Fibroblast of skin of right biceps (primary cell): ENCODE data around the gene PMS1.
"Not testable (repeated sequence)": the region's sequence is repeated elsewhere in the genome, so short reads cannot be mapped to it uniquely, and the experiment has no call there.

Experiments used
- DNase-seq: peaks from one replicate; pipeline ENCODE4 v3.0.0-alpha.2; 2013

PMS1 gene

DNA sequence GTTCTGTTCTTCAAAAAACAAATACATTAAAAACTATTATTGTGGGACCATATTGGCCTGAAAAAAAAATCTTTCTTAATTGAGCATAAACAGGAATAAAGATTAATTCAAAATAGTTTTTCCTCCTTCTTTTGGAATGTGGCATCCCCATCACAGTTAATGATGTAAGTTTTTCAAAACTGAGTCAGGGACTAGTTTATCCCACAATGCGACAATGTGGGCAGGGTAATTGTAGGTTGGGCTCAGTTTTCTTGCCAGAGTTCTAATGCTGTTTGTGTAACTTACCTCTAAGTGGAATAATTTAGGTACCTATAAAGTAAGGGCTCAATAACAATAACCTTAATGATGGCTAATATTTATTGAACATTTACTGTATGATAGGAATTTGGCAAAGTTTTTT lies 82.0 kb downstream of the PMS1 start:
- peak; percentile 52 for DNase-seq

DNA sequence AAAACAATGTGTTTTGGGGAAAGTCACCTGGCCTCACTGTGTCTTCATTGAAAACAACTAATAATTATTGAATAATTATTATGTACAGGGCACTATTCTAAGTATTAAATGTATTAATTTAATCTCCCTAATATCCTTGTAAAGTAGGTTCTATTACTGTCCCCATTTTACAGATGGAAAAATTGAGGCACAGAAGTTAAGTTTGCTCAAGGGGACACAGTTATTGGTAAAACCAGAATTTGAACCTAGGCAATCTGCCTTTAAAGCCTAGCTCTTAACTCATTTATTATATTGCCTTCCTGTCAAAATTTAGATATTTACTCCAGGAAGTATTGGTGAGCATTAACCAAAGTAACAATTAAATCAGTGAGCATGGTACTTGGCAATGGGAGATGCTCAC lies 84.6 kb downstream of the PMS1 start:
- no peak for DNase-seq

DNA sequence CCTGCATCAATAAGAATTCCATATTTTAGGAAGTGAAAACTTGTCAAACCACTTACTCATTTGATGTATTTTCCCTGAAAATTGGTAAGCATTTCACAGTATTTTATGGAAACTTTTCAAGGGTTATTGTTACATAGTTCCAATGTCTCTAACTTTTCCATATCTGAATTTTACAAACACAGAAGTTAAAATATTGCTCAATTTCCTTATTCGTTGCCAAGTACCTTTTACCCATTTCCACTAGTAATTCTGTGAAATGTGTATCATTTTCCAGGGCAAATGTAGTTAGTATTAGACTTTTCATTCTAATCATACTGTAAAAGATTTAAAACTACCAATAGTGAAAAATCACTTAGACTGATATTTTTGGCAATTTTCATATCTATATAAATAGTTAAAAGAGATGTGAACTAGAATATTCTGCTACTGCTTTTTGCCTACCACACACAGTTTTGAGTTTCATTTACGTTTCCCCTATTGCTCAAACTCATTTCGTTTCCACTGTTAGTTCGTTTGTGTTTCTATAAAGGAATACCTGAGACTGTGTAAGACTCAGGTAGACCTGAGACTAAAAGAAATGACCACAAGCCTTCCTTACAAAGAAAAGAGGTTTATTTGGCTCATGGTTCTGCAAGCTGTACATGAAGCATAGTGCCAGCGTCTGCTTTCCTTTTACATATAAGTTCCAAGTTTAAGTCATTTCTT lies 86.3 kb downstream of the PMS1 start:
- DNase-seq: no peak

DNA sequence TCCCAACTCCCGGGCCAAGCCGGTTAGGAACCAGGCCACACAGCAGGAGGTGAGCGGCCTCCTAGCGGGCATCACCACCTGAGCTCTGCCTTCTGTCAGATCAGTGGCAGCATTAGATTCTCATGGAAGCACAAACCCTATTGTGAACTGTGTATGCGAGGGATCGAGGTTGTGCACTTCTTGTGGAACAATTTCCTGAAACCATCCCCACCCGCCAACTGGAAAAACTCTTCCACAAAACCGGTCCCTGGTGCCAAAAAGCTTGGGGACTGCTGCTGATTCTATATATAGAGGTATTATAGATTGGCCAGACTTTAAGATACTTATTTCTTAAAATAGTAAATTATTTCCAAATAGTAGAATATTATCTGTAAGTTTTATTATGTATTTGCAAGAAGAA lies 89.4 kb downstream of the PMS1 start:
- DNase-seq: no peak

DNA sequence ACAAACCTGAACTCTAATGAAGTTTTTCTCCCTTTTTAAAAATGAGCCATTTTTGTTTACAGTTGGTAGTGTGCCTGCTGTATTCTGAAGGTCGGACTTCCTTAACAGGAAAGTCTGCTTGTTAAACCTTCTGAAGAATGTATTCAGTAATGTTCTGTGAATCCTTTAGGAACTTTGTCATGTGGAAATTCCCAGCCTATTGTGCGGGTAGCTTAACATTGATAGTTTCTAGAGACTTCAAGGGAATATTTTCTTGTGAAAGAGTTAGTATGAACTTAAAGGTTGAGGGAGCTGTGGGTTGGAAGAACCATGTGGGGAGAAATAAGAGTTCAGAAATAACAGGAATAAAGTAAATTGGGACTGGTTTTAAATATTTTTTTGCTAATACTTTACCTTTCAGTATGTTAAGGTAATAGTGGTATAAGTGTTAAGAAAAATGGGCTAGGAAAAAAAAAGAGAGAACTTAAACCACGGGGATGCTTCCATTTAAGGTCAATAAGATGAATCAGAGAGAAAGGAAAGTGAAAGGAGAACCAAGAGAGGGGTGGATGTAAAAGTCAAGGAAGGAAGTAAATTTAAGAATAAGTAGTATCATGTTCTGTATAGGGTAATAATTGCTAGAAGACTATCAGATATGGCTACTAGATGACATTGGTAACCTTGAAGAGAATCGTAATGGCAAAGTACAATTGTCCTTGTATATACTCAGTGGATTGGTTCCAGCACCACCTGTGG lies 90.5 kb downstream of the PMS1 start:
- no peak for DNase-seq

DNA sequence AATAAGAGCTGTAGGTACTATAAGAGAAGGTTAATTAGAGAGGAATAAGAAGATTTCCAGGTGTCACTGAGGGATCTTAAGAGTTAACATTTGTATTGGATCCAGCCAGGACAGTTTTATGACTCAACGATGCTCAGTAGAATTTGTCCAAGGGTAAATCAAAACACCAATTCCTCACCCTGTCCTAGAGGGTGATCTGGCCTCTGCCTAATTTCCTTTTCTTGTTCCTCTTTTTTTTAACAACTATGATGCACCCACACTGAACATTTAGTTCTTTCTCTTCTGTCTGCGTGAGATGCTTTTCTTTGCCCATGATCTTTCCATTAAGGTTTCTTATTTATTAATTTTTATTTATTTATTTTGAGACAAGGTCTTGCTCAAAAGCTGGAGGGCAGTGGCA lies 92.0 kb downstream of the PMS1 start:
- no peak for DNase-seq

DNA sequence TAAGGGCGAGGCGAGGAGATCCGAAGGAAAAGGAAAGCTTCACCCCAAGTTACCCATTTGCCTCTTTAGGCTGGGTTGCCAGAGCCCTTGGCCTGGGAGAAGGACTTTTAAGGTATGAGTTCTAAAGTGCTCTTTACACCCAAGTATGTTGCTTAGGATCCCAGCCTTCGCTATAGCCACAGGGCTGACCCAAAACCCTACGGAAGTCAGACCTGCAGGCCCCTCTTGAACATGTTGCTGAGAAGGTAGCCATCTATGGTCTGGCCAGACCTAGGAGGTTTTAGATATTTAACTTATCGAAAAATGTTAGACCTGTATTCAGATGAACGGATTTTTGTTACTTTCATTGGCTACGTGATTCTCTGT lies 95.4 kb downstream of the PMS1 start:
- no peak for DNase-seq

DNA sequence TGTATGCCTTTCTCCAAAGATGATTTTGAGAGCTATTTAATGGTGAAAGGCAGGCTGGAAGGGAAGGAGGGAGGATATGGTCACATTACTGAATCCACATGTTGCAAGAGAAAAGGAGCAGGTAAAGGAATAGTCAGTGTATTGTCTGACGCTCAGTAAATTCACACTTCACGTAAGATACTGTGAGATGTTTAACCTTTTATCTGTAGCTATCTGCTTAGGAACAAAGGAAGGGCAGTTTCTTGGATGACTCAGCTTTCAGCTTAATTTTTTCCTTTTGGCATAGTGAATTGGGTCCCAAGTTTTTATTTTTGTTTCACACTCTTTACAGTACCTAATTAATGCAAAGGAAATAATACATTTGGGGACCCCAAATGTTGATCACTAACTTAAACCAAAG lies 96.2 kb downstream of the PMS1 start:
- DNase-seq: no peak

DNA sequence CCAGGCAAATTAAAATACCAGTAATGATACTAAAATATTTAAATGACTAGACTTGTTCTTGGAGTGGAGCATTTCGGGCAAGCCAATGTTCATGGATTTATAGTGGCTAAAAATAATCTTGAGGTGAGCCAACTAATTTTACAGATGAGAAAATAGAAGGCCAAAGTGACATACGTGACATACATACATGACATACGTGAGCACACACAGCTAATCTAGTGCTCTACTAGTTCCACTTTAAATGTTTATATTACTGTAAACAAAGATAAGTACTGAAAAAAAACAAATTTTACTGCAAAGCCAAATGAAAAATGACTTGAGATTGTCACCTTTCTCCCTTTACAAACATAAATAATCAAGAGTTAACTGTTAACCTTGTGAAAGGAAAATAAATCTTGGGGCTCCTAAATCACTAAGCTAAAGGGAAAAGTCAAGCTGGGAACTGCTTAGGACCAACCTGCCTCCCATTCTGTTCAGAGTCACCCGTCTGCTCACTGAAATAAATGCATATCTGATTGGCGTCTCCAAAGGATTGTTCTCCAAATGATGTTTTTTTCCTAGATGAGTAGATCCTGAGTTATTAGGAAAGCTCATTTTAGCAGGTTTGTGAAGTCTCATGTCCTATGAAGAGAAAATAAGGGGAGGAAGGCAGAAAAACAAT lies 96.7 kb downstream of the PMS1 start:
- DNase-seq: no peak

DNA sequence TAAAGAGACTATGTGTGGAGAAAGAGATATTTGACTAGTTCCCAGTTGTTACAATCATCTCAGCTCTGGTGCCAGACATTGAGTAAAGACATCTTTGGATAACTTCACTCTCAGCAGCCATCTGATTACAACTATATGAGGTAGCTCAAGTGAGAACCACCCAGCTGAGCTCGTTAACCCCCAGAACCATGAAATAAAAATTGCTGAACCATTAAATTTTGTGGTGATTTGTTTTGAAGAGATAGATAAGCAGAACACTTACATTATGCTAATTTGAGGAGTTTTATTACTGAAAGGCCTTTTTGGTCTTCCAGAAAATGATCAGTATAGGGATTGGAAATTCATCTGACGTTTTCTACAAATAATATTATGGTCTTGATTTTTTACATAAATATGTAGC lies 101.1 kb downstream of the PMS1 start:
- DNase-seq: no peak

DNA sequence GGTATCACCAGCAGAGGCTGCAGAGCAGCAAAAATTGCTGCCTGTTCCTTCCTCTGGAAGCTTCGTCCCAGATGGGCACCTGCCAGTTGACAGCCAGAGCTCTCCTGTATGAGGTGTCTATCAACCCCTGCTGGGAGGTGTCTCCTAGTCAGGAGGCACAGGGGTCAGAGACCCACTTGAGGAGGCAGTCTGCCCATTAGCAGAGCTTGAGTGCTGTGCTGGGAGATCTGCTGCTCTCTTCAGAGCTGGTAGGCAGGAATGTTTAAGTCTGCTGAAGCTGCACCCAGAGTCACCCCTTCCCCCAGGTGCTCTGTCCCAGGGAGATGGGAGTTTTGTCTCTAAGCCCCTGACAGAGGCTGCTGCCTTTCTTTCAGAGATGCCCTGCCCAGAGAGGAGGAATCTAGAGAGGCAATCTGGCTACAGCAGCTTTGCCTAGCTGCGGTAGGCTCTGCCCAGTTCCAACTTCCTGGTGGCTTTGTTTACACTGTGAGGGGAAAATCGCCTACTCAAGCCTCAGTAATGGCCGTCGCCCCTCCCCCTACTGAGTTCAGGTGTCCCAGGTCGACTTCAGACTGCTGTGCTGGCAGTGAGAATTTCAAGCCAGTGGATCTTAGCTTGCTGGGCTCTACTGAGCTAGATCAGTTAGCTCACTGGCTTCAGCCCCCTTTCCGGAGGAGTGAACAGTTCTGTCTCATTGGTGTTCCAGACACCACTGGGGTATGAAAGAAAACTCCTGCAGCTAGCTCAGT lies 108.5 kb downstream of the PMS1 start:
- not testable (repeated sequence) for DNase-seq

DNA sequence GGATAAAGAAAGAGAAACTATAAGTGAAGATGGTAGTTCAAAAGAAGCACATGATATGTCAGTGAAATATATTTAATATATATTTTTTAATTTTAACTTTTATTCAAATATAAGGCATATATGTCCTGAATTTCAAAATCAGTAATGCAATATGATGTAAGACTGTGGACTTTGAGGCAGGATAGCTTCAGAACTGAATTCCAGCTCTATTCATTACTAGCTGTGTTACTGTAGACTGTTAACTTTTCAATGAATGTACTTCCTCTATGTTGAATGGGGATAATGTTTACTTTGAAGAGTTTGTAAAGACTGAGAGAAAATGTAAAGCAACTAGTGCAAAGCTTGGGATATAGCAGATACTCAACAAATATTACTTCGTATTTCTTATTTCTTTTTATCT lies 112.6 kb downstream of the PMS1 start:
- DNase-seq: no peak

DNA sequence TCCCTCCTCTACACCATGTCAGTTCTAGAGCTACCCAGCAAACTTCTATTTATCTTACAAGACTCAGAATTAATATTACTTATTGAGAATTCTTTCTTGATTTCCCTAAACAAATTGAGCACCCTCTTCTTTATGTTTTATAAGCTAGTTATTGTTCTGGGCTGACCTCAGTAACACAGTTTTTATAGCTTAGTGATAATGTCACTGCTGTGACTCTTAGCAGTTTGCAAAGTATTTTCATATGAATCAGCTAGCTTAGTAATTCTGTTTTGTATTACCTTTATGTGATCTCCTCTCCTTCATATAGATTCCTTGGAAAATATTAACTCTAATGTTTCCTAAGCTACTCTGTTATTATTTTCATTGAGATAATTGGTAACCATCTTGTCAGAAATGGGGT lies 114.9 kb downstream of the PMS1 start:
- peak; percentile 12 for DNase-seq

DNA sequence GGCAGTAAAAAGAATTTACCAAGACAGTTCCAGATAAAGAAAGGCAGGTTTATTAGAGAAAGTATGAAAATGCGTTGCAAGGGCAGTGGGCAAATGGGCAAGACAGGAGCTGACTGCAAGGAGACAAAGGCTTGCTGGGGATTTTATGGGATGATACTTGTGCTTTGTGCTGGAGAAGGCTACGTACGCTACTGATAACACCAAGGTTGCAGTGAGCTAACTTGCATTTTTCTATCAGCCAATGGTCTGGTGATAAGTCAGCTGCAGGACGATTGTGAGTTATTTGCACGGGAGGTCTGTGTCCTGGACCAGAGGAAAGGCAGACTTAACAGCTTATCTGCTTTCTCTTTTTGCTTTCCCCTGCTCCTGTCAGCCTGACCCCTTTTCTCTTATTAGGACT lies 116.5 kb downstream of the PMS1 start:
- DNase-seq: no peak

DNA sequence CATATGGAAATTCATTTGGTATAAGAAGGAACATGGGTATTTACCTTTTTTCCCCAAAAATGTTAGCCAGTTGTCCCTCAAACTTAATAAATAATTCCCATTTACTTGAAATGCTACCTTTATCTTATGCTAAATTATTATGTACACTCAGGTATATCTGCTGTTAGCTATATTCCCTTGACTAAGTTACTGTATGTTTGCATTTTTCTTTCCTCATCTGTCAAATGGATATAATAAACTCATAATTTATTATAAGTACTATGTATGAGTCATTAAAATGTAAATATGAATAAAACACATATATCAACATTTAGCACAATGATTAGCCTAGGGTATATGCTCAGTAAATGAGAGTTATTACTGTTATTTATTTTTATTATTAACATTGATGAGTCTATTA lies 117.4 kb downstream of the PMS1 start:
- DNase-seq: no peak

DNA sequence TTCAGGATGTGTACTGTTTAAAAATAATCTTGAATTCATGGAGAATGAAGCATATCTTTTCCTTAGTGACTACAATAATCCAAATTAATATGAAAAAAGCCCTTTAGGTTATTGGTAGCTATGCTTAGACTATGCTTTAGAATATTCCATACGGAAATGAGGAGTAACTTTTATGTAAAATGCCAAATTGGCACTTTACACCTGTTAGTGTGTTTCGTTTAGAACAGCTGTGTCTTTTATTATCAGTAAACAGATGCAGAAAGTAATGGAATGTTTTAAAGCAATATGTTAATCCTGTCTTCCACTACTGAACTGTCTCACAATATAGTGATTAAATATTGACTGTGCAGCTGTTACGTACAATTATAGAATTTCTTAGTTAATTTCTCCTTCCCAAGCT lies 129.6 kb downstream of the PMS1 start:
- no peak for DNase-seq

DNA sequence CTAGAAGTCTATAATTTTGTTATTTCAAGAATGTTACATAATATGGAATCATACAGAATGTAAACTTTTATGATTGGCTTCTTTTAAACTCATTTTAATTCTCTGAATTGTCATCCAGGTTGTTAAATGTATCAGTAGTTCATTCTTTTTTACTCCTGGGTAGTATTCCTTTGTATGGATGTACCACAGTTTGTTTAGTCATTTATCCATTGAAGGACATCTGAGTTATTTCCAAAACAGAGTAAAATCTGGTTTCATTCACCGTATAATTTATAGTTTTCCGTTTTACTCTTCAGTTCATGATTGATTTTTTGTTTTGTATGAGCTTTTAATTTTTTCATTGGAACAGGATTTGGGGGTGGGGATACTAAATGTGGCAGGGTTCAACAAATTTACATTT lies 132.4 kb downstream of the PMS1 start:
- no peak for DNase-seq
